ENCODE measurements around the gene HNRNPL. TPM values are rescaled to one million over a fixed set of nuclear protein-coding genes. Genes with fewer than 3 reads are reported as not detected.
"Not testable (repeated sequence)": the region's sequence is repeated elsewhere in the genome, so short reads cannot be mapped to it uniquely, and the experiment has no call there.

HNRNPL gene
- polyA plus RNA-seq, 5 donors, result 370 to 435 (median 405) TPM

DNA sequence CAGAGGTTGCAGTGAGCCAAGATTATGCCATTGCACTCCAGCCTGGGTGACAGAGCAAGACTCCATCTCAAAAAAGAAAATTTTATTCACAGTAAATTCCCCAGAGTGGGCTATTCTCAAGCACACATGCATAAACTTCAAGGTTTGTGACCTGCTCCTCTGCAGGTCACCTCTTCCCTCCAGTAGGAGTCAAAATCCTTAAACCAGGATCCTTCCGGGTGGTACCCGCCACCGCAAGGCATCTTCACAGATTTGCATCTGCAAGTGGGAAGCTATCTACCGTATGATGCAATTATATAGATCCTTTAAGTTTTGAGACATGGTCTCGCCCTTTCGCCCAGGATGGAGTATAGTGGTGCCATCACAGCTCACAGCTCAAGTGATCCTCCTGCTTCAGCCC is 15.2 kb downstream of the HNRNPL start:
- no peak for DNase-seq

DNA sequence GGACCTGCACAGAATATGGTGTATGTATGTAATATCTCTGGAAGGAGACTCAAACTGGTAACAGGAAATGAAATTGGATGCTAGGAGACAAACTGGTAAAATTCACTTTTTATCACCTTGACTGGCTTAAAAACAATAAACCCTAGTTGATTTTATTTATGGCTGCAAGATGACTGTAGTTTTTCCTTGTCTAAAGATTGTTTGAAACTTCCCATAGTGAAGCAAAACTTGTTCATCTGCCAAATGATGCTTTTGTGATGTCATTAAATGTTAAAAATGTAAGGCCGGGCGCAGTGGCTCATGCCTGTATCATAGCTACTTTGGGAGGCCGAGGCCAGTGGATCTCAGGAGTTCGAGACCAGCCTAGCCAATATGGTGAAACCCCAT is 15.7 kb downstream of the HNRNPL start:
- DNase-seq, result no peak

DNA sequence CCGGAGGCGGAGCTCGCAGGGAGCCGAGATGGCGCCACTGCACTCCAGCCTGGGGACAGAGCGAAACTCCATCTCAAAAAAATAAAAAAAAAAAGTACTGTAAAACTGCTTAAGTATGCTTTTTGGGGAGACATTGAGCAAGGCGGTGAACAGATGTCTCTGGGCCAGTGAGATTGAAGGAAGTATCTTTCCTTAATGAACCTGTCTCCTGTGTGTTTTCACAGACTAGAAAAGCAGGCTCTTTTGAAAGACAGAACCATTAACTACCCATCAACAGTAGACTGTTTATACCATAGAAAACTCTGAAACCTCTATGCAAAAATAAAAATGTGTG is 16.7 kb downstream of the HNRNPL start:
- peak in 1 of 2 donors; percentile 24 for DNase-seq

GRCh38 chr19:38831142-38831605 is 18.6 kb downstream of the HNRNPL start:
- peak; percentile 62 to 65 for DNase-seq

- DNase-seq, result no peak
Observed at GRCh38 chr19:38830039-38830733, 19.6 kb downstream of the HNRNPL start.

DNA sequence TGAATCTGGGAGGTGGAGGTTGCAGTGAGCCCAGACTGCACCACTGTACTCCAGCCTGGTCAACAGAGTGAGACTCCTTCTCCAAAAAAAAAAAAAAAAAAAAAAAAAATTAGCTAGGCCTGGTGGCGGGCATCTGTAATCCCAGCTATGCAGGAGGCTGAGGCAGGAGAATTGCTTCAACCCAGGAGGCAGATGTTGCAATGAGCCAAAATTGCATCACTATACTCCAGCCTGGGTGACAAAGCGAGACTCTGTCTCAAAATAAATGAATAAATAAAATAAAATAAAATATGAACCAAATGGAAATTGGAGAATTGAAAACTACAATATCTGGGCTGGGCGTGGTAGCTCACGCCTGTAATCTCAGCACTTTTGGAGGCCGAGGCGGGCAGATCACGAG is 20.6 kb downstream of the HNRNPL start:
- not testable (repeated sequence) for DNase-seq

GRCh38 chr19:38826856-38827551 is 22.8 kb downstream of the HNRNPL start:
- no peak for DNase-seq

GRCh38 chr19:38825936-38826335 is 23.9 kb downstream of the HNRNPL start:
- DNase-seq, result not testable (repeated sequence)

- DNase-seq, result not testable (repeated sequence)
Observed at GRCh38 chr19:38821230-38821825, 28.5 kb downstream of the HNRNPL start.

DNA sequence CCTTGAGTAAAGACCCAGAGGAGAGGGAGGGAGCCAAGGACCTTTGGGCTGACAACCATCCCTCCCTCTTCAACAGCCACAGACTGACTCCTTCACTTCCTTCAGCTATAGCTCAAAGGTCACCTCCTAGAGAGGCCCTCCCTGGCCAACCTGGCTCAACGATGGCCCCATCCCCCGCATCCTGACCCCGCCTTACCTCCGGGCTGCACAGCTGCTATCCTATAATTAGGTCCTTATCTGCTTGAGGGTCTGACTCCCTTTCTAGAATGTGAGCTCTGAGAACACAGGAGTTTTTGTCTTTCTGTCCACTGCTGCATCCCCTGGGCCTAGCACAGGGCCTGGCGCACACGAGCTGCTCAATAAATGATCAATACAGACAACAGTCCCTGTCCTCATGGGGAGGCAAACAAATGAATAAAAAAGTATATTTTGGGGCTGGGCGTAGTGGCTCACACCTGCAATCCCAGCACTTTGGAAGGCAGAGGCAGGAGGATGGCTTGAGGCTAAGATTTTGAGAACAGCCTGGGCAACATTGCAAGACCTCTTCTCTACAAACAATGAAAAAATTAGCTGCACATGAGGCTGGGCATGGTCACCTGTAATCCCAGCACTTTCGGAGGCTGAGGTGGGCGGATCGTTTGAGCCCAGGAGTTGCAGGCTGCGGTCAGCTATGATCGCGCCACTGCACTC is 30.4 kb downstream of the HNRNPL start:
- no peak for DNase-seq

GRCh38 chr19:38817081-38817480 is 32.7 kb downstream of the HNRNPL start:
- no peak for DNase-seq

DNA sequence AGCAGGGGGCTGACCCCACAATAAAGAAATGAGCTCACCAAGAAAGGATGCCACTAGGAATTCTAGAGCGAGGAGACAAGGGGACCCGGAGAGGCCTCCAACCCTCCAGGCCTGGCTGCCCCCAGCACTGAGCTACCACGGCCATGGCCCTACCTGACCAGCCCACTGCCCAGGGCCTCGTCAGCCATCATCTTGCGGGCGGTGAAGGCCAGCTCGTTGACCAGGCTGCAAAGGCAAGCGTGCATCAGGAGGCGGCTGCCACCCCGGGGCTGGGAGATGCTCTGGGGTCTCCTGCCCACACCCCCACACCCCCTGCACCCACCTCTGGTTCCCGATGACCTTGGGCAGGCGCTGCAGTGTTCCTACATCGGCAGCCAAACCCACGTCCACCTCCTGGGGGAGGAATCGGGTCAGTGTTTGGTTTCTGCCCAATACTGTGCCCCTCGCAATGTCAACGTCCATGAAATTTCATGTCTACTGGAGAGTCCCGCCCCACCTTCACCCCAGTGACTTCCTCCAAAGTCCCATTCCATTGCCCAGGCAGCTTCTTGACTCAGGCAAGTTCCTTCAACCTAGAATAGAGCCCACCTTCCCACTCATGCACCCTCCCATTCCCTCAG is 33.5 kb downstream of the HNRNPL start:
- DNase-seq, result no peak

- no peak for DNase-seq
Observed at GRCh38 chr19:38815059-38816001, 34.5 kb downstream of the HNRNPL start.

DNA sequence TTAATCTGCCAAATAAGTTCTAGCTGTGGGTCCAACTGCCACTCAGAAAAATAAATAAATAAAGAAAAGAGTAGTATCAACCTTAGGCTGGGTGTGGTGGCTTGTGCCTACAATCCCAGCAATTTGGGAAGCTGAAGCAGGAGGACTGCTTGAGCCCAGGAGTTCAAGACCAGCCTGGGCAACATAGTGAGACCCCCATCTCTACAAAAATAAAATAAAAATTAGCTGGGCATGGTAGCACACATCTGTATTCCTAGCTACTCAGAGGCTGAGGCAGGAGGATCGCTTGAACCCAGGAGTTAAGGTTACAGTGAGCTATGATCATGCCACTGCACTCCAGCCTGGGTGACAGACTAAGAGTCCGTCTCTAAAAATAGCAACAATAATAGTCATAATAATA is 35.9 kb downstream of the HNRNPL start:
- not testable (repeated sequence) for DNase-seq

DNA sequence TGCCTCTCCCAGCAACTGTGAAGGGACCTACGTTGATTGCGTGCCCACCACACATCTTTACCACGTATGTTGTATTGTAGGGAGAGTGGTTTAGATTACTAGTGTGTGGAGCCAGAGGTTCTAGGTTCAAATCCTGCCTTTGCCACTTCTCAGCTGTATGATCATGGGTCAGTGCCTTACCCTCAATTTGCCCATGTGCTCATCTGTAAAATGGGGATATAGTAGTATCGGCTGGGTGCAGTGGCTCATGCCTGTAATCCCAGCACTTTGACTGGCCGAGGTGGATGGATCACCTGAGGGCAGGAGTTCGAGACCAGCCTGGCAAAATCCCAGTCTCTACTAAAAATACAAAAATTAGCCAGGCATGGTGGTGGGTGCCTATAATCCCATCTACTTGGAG is 36.5 kb downstream of the HNRNPL start:
- DNase-seq, result no peak

DNA sequence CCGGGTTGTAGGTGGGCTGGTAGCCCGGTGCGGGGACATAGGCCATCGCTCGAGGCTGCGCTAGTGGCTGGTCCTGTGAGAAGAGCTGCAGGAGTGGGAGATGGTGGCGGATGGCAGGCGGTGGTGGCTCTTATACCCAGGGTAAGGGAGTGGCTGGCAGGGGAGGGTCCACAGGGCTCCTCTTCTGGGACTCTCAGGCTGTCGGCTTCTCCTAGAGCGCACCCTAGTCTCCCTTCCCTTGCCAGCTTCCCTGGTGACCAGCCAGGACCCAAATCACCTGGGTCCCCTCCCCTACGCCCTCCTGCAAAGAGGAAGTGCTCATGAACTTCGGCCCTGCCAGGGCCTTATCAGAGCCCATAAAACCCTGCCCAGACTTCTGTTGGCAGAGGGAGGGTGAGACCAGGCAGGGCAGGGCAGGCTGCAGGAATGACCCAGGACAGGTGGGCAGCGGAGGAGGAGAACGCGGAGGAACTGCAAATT is 36.9 kb downstream of the HNRNPL start, which contains the start of gene LGALS4:
Gene LGALS4, minus strand, starts transcription at position 105 of the 480 bp plus-strand sequence. Its CDS starts 59 bp downstream, at position 46.
- no peak for DNase-seq

DNA sequence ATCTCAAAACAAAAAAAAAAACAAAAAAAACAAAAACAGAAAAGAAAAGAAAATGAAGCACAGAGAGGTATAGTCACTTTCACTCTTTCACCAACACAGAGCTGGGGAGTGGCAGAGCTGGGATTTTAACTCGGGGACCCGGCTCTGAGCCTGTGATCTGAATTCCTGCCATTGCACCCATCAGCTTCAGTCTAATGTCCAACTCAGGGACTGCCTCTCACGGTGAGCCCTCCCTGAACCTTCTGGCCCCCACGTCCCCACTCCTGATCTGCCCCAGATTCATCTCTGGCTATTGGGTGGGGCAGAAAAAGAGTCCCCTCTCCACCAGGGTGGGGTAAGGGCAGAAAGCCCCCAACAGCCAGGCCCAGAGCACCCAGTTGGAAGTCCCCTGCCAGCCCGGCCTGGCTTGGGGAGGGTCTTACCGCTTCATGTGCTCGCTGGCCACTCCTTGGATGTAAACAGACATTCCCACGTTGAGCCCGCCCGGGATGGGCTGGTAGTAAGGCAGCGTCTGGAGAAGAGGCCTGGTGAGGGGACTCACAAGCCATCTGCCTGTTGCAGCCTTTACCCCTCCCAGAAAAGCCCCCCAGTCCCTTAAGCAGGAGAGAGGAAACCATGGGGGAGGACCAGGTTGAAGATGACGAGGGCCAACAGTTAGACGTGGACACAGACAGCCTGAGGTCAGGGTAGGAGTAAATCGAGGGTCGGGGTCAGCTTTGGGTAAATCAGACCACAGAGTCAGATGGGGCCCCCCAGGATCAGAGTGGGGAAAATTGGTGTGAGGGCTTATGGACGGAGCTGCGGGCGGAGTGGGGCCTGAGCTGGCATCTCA is 37.6 kb downstream of the HNRNPL start:
- DNase-seq, result no peak

DNA sequence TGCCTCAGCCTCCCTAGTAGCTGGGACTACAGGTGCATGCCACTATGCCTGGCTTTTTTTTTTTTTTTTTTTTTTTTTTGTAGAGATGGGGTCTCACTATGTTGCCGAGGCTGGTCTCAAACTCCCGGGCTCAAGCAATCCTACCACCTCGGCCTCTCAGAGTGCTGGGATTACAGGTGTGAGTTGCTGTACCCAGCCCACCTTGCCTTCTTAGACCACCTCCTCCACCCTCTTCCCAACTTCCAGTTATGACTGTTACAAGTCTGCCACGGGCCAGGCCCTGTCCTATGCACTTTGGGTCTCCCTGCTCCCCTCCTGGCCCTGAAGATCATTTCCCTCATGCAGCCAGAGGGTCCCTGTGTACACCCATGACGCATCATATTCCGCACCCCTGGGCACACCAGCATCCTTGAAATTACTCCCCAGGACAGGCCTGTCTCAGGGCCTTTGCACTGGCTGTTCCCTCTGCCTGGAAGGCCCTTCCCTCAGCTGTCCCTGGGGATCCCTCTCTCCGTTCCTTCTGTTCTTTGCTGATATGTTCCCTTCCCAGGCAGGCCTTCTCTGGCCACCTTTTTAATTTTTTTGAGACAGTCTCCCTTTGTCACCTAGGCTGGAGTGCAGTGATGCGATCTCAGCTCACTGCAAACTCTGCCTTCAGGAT is 40.1 kb downstream of the HNRNPL start:
- DNase-seq, result no peak

- DNase-seq, result no peak
Observed at GRCh38 chr19:38808741-38809140, 41.0 kb downstream of the HNRNPL start.

Measured in right lung (tissue), 5 donors.